ENCODE measurements around the gene BARHL2. TPM values are rescaled to one million over a fixed set of nuclear protein-coding genes. Genes with fewer than 3 reads are reported as not detected.

BARHL2 gene
- total RNA-seq, 1 donor from 2014 or later = not detected

DNA sequence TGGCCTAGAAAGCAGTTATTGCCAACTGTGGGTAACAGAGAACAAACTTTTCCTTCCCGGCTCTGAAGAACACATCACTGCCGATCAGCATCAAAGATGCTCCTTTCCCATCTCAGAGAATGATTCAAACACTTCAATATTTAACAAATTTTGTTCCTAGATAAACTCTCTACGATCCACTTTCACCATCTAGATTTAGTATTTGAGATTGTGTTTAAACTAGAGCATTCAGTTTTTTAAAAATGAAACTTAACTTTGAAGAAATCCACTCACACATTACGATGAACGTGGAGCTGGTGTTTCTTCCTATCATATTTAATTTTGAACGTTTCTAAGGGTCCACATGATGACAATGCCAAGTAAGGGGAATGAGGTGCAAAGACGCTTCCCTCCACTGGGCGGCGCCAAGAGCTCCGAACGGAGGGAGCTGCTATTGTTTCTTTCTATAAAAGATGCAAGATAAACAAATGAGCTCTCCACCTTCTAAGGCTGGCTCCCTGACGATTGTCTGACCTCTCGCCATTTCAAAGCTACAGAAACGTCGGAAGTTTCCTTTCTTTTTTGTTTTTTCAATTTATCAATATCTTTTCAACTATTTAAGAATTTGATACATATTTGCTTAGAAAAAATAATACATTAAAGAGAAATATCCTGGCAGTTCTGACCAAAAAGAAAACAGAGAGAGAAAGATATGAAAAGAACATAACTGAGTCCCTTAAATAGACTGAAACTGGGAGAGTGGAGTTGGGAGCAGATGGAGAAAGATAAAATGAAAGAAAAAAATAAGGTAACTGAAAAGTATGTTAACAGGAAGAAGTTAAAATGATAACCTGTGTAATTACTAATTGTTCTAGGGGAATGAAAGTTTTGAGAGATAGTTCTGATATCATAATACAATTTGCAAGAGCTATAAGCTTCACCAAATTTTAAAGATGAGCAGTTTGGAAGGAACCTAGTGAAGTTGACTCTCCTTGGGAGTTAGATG is 4.4 kb upstream of the BARHL2 start:
- Histone ChIP-seq H3K4me3 (no peak overlapping the region), H3K27me3 (peaks cover 34% of the 10 kb centered on the region)

DNA sequence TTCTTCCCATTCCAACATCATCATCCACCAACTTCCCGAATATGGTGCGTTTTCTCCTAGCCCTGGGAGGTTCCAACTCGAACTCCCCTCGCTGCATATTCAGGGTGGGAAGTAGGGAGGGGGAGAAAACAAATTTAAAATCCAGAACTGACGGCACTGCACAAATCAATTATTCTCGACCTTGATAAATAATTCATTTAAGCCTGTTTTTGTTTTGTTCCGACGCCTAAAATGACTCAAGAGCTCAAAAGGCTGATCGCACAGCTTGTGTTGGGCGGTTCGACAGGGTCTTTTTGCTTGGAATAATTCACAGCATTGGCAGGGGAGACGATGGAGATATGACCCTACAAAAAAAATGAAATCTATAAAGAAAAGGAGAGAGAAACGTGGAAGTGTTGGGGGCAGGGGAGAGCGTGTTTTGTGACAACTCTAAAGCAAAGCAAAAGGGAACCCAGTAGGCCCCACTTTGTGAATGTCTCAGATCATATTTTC is 3.1 kb upstream of the BARHL2 start:
- Histone ChIP-seq H3K36me3 (no peaks in the 10 kb centered on the region), H3K9me3 (no peaks in the 10 kb centered on the region), H3K27me3 (peaks cover 33% of the 10 kb centered on the region), H3K27ac (no peak overlapping the region), H3K4me1 (peaks cover 30% of the 10 kb centered on the region), H3K4me3 (no peak overlapping the region)
- DNase-seq (ENCODE audit: extremely low spot score in 2 of 2) = no peak
- TF ChIP-seq POLR2A (IDR thresholded peaks at IDR 0.05) (no peak), CTCF (IDR thresholded peaks at IDR 0.05) (no peak), POLR2AphosphoS5 (IDR thresholded peaks at IDR 0.05; ENCODE audit: insufficient read depth in 1 of 2, low read depth in 1 of 2) (no peak)
- intact Hi-C loops (cut with DNase I) = no loop called here

More for the DNA sequence above, 4.4 kb upstream of the BARHL2 start:
- H3K9me3 ChIP-seq = no peaks in the 10 kb centered on the region
- no peak overlapping the region for H3K27ac ChIP-seq
- no peaks in the 10 kb centered on the region for H3K36me3 ChIP-seq
- no peak for DNase-seq (ENCODE audit: extremely low spot score in 2 of 2)
- peaks cover 43% of the 10 kb centered on the region for H3K4me1 ChIP-seq
- peak in 2 of 3 experiments; percentile 4 to 35 for TF ChIP-seq CTCF (IDR thresholded peaks at IDR 0.05)
- TF ChIP-seq POLR2AphosphoS5 (IDR thresholded peaks at IDR 0.05; ENCODE audit: insufficient read depth in 1 of 2, low read depth in 1 of 2) = no peak
- no peak for TF ChIP-seq POLR2A (IDR thresholded peaks at IDR 0.05)
- intact Hi-C loops (cut with DNase I) = no loop called here

- Histone ChIP-seq H3K27ac (no peak overlapping the region), H3K4me3 (no peak overlapping the region), H3K4me1 (peaks cover 23% of the 10 kb centered on the region), H3K9me3 (no peaks in the 10 kb centered on the region), H3K27me3 (peaks cover 29% of the 10 kb centered on the region), H3K36me3 (no peaks in the 10 kb centered on the region)
- intact Hi-C loops (cut with DNase I) = no loop called here
- peak in 1 of 2 donors; percentile 55 for DNase-seq (ENCODE audit: extremely low spot score in 2 of 2)
- TF ChIP-seq POLR2A (IDR thresholded peaks at IDR 0.05) (no peak), POLR2AphosphoS5 (IDR thresholded peaks at IDR 0.05; ENCODE audit: insufficient read depth in 1 of 2, low read depth in 1 of 2) (no peak), CTCF (IDR thresholded peaks at IDR 0.05) (no peak)
These were observed 2.4 kb upstream of the BARHL2 start for GRCh38 chr1:90719330-90720144.

DNA sequence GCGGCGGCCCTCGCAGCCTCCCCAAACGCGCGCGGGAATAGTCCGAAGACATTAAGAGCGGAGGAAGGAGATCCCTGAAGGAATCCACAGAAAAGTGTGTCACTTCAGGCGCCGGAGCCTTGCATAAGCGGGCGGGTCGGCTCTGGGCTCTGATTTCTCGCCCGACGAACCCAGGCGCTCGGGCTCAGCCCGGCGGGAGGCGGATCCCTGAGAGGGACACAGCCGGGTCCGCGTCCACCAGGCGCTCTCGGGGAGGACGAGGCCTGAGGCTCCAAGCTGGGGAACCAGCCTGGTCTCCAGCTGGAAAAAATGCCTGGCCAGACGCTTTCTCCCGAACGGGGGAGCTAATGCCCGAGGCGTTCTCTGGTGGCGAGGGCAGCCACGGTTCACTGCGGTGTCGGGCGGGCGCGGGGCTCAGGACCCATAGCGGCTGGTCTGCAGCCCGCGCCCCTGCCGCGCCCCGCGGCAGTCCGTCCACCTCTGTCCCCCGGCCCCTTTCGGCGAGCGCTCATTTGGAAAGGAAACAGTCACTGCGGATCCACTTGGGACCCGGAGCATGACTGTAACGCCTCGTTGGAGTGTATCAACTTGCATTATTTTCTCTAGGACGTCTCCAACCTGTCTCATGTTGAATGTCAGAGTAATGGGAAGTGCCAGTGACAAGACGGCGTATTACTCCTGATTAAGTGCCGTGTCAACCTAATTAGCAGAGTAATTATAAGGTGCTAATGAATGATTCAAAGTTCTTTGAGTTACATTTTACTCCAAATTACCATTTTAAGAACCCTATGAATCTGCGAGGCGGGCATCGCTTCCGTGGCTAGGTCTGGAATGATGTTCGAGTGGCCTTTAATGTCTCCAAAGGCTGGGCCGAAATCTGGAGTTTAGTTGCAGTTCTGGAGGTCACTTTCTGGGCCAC is 1.6 kb upstream of the BARHL2 start:
- peaks cover 16% of the 10 kb centered on the region for H3K4me1 ChIP-seq
- H3K9me3 ChIP-seq = no peaks in the 10 kb centered on the region
- peak overlapping the region; percentile 13 to 39 for H3K4me3 ChIP-seq
- intact Hi-C loops (cut with DNase I) = no loop called here
- DNase-seq (ENCODE audit: extremely low spot score in 2 of 2) = peak in 1 of 2 donors; percentile 67
- no peaks in the 10 kb centered on the region for H3K36me3 ChIP-seq
- H3K27me3 ChIP-seq = peaks cover 32% of the 10 kb centered on the region
- no peak for TF ChIP-seq CTCF (IDR thresholded peaks at IDR 0.05)
- no peak for TF ChIP-seq POLR2A (IDR thresholded peaks at IDR 0.05)
- no peak for TF ChIP-seq POLR2AphosphoS5 (IDR thresholded peaks at IDR 0.05; ENCODE audit: insufficient read depth in 1 of 2, low read depth in 1 of 2)
- no peak overlapping the region for H3K27ac ChIP-seq
